ENCODE measurements around the gene TOR4A. TPM values are rescaled to one million over a fixed set of nuclear protein-coding genes. Genes with fewer than 3 reads are reported as not detected.
"Not testable (repeated sequence)": the region's sequence is repeated elsewhere in the genome, so short reads cannot be mapped to it uniquely, and the experiment has no call there.

TOR4A gene
- total and polyA plus RNA-seq, 10 of the 15 experiments (the other 5 are each of a cell fraction or from before 2014, with no cell fraction given) = 2.0 to 19.9 (median 3.7) TPM

- DNase-seq (ENCODE audit: low read depth, low spot score); SMC1A ChIA-PET (ENCODE audit: uncharacterized antibody, unreplicated experiment); ATAC-seq; H4K20me1 ChIP-seq (ENCODE audit: control insufficient read depth, insufficient read depth); in situ Hi-C loops (cut with MboI); H3K27ac ChIP-seq (ENCODE audit: control insufficient read depth, insufficient read depth); FAIRE-seq; intact Hi-C loops (cut with micrococcal nuclease; ENCODE audit: unreplicated experiment); RAD21 ChIA-PET (ENCODE audit: unreplicated experiment); H3K9me3 ChIP-seq (replicated peaks; ENCODE audit: control insufficient read depth, insufficient read depth, low read length); H3K27me3 ChIP-seq (replicated peaks in 1 of 2; ENCODE audit: control insufficient read depth in 2 of 2, insufficient read depth in 2 of 2, low read length in 1 of 2); H2AFZ ChIP-seq (ENCODE audit: control insufficient read depth, low read depth, low read length); CTCF ChIA-PET; H3K9ac ChIP-seq (ENCODE audit: control insufficient read depth, insufficient read depth, low read length); H3K4me3 ChIP-seq: not testable (repeated sequence)
- peaks cover 8 to 14% of the 10 kb centered on the region in 2 experiments for H3K36me3 ChIP-seq (ENCODE audit: control insufficient read depth in 2 of 2, insufficient read depth in 2 of 2, low read length in 1 of 2)
- H3K79me2 ChIP-seq (ENCODE audit: control insufficient read depth, insufficient read depth, low read length) = peaks cover 30% of the 10 kb centered on the region
- WGBS (ENCODE audit: insufficient coverage, insufficient replicate concordance, low lambda C conversion rate, missing lambda C conversion rate) = 82% methylated on average over 18 of the region's 18 CpGs
- TSS peak; percentile 83 for BruUV-seq (replicated peaks)
- POLR2A ChIA-PET = interaction anchor here (0.6 to 9.2 kb wide), 7 partner anchors 12 to 165 kb away, joined by 3 to 112 read pairs (median 4); partner anchors contain the start of genes NELFB and TOR4A
- H3K4me2 ChIP-seq (ENCODE audit: control insufficient read depth, insufficient read depth) = peak overlapping the region; percentile 91; the same call in 1 of the 2 replicates
- H3K4me1 ChIP-seq (ENCODE audit: control insufficient read depth, insufficient read depth, low read length) = peaks cover 27% of the 10 kb centered on the region
Observed at GRCh38 chr9:137243266-137243625, 34.3 kb upstream of the TOR4A start.

GRCh38 chr9:137243626-137244485 is 33.7 kb upstream of the TOR4A start:
- ChIA-PET RAD21 (ENCODE audit: unreplicated experiment) (no interaction called here), CTCF (no interaction called here)
- no peak for FAIRE-seq
- TF ChIP-seq PAX5 (IDR thresholded peaks at IDR 0.05; ENCODE audit: borderline replicate concordance, low read depth, low read length) (peak; percentile 35; the same call in 1 of the 2 replicates), ZNF207 (IDR thresholded peaks at IDR 0.05; ENCODE audit: borderline replicate concordance) (no peak), ZNF592 (IDR thresholded peaks at IDR 0.05) (no peak), POU2F2 (IDR thresholded peaks at IDR 0.05; ENCODE audit: borderline replicate concordance, low read depth, low read length) (peak; percentile 53; the same call in 1 of the 3 replicates), HDAC6 (IDR thresholded peaks at IDR 0.05; ENCODE audit: unreplicated experiment) (no peak), SMAD5 (IDR thresholded peaks at IDR 0.05; ENCODE audit: low read depth) (peak; percentile 55; the same call in 1 of the 2 replicates), CREB1 (IDR thresholded peaks at IDR 0.05; ENCODE audit: low read depth) (no peak), POLR2AphosphoS5 (IDR thresholded peaks at IDR 0.05; ENCODE audit: low read length) (peak; percentile 74), NKRF (conservative IDR thresholded peaks at IDR 0.05) (no peak), SMARCA5 (IDR thresholded peaks at IDR 0.05) (no peak)

More at GRCh38 chr9:137243626-137244485, 33.7 kb upstream of the TOR4A start:
- 49% methylated on average over 15 of the region's 15 CpGs for WGBS (ENCODE audit: insufficient coverage, insufficient replicate concordance, low lambda C conversion rate, missing lambda C conversion rate)
- Histone ChIP-seq H2AFZ (ENCODE audit: control insufficient read depth, low read depth, low read length) (no peak overlapping the region), H3K9ac (ENCODE audit: control insufficient read depth, insufficient read depth, low read length) (no peak overlapping the region; the same call in 1 of the 2 replicates), H3K4me3 (no peak overlapping the region), H3K27ac (ENCODE audit: control insufficient read depth, insufficient read depth) (no peak overlapping the region), H3K27me3 (replicated peaks in 1 of 2; ENCODE audit: control insufficient read depth in 2 of 2, insufficient read depth in 2 of 2, low read length in 1 of 2) (no peaks in the 10 kb centered on the region), H3K4me2 (ENCODE audit: control insufficient read depth, insufficient read depth) (peak overlapping the region; percentile 91), H3K4me1 (ENCODE audit: control insufficient read depth, insufficient read depth, low read length) (peaks cover 23% of the 10 kb centered on the region), H4K20me1 (ENCODE audit: control insufficient read depth, insufficient read depth) (peaks cover 4% of the 10 kb centered on the region; the same call in 1 of the 2 replicates), H3K9me3 (replicated peaks; ENCODE audit: control insufficient read depth, insufficient read depth, low read length) (no peaks in the 10 kb centered on the region), H3K79me2 (ENCODE audit: control insufficient read depth, insufficient read depth, low read length) (peaks cover 29% of the 10 kb centered on the region), H3K36me3 (ENCODE audit: control insufficient read depth in 2 of 2, insufficient read depth in 2 of 2, low read length in 1 of 2) (peaks cover 8 to 14% of the 10 kb centered on the region in 2 experiments)
- in situ Hi-C loops (cut with MboI) = no loop called here
- DNase-seq (ENCODE audit: low read depth, low spot score) = no peak
- intact Hi-C loops (cut with micrococcal nuclease; ENCODE audit: unreplicated experiment) = no loop called here
- ATAC-seq = no peak
- no TSS peak for BruUV-seq (replicated peaks)
- SMC1A ChIA-PET (ENCODE audit: uncharacterized antibody, unreplicated experiment) = no interaction called here
- POLR2A ChIA-PET = interaction anchor here (1.6 to 9.2 kb wide), 3 partner anchors 11 to 164 kb away, joined by 3 to 112 read pairs (median 6); partner anchors contain the start of gene NELFB

Data from GM12878 (cell line).